ENCODE data around the gene CPNE9. TPM values are rescaled to one million over a fixed set of nuclear protein-coding genes. Genes with fewer than 3 reads are reported as not detected.

The CPNE9 gene, protein sequence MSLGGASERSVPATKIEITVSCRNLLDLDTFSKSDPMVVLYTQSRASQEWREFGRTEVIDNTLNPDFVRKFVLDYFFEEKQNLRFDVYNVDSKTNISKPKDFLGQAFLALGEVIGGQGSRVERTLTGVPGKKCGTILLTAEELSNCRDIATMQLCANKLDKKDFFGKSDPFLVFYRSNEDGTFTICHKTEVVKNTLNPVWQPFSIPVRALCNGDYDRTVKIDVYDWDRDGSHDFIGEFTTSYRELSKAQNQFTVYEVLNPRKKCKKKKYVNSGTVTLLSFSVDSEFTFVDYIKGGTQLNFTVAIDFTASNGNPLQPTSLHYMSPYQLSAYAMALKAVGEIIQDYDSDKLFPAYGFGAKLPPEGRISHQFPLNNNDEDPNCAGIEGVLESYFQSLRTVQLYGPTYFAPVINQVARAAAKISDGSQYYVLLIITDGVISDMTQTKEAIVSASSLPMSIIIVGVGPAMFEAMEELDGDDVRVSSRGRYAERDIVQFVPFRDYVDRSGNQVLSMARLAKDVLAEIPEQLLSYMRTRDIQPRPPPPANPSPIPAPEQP
- 0.09 to 0.24 TPM (median 0.14 TPM) in 5 replicates for total RNA-seq (2022; extraction: Qiagen RNA extraction)

DNA sequence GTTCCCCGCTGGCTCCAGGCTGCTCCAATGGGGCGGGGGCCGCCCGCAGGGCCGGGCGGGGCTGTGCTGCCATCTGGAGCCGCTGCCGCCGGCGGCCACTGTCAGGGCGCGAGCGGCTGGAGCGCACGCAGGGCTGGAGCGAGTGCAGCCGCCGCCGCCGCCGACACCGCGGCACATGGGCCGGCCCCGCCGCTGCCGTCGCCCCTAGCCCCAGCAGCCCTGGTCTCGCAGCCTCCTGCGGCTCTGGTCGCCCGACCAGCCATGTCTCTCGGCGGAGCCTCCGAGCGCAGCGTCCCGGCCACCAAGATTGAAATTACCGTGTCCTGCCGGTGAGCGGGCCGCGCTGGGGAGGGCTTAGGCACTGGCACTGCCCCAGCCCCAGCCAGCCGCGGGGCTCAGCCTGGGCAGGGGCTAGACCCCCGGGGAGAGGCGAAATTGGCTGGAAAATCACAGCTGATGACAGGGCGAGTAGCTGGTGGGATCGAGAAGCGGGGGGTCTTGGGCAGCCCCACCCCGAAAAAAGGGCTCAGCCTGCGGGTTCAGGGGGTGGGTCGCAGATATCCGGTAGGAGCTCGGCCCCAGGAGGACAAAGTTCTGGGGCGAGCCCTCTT lies at the start of gene CPNE9:
CPNE9 (plus strand) TSS at position 98 of the 611 bp plus-strand sequence; CDS start at position 262, 164 bp downstream.

DNA sequence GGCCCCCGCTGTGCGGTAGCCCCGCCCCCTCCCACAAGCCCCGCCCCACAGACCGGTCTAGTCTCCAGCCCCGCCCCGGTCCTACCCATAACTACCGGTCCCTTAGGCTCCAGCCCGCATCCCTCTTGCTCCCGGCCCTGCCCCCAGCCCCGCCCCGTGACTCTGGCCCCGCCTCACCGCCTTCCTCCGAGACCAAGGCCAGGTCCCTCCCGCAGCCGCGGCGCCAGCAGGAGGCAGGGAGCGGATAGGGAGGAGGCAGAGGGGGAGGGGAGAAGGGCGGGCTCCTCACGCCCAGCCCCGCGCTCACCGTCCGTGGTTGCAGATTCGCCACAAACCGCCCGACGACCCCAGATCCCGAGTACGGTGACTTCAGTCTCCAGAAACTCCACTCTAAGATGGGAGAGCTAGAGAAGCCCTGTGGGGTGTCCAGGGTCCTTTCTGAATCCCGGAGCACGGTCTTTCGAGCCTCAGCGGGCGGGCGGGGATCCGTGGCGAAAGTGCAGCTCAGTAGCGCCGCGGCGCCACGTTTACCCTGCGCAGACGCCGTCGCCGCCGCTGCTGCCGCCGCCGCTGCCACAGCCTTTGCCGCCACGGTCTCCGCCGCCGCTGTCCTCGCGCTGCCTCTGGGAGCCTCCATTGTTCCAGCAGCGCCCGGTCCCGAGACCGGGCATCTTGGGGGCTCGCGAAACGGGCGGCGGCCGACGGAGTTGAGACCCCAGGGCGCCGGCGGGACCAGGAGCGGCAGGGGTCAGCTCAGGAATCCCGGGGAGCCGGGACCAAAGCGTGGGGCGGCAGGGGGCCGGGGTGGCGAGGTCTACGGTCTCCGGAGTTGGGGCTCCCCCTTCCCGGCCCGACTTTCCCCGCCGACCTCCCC lies 27.8 kb downstream of the CPNE9 start, which contains the start of gene BRPF1:
BRPF1 (plus strand) TSS at position 530 of the 874 bp plus-strand sequence. CDS start 2,406 bp downstream, outside the sequence.

DNA sequence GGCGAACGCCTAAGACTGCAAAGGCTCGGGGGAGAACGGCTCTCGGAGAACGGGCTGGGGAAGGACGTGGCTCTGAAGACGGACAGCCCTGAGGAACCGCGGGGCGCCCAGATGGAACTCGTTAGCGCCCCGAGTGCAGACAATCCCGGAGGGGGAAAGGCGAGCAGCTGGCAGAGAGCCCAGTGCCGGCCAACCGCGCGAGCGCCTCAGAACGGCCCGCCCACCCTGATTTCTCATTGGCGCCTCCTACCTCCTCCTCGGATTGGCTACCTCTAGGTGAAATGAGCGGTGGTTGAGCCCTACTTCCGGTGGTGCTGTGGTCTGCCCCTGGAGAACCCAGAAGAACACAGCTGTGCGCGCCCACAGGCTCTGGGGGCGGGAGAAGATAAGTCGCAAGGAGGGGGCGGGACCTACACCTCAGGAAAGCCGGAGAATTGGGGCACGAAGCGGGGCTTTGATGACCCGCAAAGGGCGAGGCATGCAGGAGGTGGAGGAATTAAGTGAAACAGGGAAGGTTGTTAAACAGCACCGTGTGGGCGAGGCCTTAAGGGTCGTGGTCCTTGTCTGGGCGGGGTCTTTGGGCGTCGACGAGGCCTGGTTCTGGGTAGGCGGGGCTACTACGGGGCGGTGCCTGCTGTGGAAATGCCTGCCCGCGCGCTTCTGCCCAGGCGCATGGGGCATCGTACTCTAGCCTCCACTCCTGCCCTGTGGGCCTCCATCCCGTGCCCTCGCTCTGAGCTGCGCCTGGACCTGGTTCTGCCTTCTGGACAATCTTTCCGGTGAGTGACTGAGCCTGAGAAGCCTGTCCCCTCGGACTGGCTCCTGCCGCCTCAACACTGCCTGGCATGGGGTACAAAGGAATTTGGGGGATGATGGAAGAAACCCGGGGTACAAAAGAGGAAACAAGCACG lies 46.3 kb downstream of the CPNE9 start, which contains the start of gene OGG1:
OGG1 (plus strand) TSS at position 308 of the 911 bp plus-strand sequence; CDS start at position 643, 335 bp downstream.

DNA sequence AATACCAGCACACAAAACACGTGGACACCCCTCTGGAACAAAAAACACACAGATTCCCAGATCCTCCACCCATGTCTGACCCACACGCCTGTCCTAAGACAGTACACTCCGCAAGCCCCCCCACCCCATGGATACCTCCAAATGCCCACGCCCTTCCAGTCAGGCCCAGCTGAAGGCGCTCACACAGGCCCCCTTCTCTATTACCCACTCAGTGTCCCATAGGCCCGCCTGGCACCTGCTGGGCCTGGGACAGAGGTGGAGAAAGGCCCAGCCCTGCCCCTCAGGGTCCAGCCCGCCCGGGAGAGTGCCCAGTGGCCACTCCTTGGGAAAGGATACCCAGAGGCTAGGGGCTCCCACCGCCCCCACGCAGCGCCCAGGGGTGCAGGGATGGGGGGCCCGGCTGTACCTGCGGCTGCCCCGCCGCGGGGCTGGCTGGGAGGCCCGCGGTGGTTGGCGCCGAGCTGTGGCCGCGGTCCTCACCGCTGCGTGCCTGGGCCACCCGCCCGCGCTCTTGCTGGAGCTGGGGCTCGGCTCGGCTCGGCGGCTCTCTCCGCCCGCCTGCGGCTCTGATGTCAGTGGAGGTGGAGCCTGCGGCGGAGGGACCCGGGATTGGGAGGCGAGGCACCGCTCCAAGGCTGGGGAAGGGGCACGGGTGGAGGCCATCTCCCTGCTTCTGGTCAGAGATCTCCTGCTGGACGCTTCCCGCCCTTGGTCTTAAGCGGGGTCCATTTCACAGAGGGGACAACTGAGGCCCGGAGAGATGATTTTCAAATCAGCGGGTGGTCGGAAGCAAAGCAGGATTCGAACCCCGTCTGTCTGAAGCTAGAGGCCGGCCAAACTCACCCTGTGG lies 66.0 kb downstream of the CPNE9 start, which contains the start of gene CAMK1:
CAMK1 (minus strand) TSS at position 522 of the 850 bp plus-strand sequence. CDS start 2,198 bp downstream, outside the sequence.

Other genes starting within 250 kb of the CPNE9 start
- 0.06 to 0.18 TPM (median 0.12 TPM) in 5 replicates for gene LHFPL4, start 150.0 kb upstream of the CPNE9 start, total RNA-seq (2022; extraction: Qiagen RNA extraction)
- gene MTMR14, start 54.3 kb upstream of the CPNE9 start, total RNA-seq (2022; extraction: Qiagen RNA extraction): 27.7 to 30.5 TPM (median 29.9 TPM) in 5 replicates
- 15.5 to 20.8 TPM (median 18.6 TPM) in 5 replicates for gene BRPF1, start 27.9 kb downstream of the CPNE9 start, total RNA-seq (2022; extraction: Qiagen RNA extraction)
- gene OGG1, start 46.1 kb downstream of the CPNE9 start, total RNA-seq (2022; extraction: Qiagen RNA extraction): 15.7 to 20.8 TPM (median 18.4 TPM) in 5 replicates
- 13.5 to 17.3 TPM (median 16.4 TPM) in 5 replicates for gene CAMK1, start 66.1 kb downstream of the CPNE9 start, total RNA-seq (2022; extraction: Qiagen RNA extraction)
- 51.7 to 59.4 TPM (median 58.8 TPM) in 5 replicates for gene TADA3, start 88.6 kb downstream of the CPNE9 start, total RNA-seq (2022; extraction: Qiagen RNA extraction)
- 141 to 238 TPM (median 145 TPM) in 5 replicates for gene ARPC4, start 89.2 kb downstream of the CPNE9 start, total RNA-seq (2022; extraction: Qiagen RNA extraction)
- gene TTLL3, start 106.4 kb downstream of the CPNE9 start, total RNA-seq (2022; extraction: Qiagen RNA extraction): 6.0 to 8.7 TPM (median 8.3 TPM) in 5 replicates
- gene RPUSD3, start 140.2 kb downstream of the CPNE9 start, total RNA-seq (2022; extraction: Qiagen RNA extraction): 38.9 to 54.0 TPM (median 49.6 TPM) in 5 replicates
- gene CIDEC, start 176.4 kb downstream of the CPNE9 start, total RNA-seq (2022; extraction: Qiagen RNA extraction): 7.1 to 13.3 TPM (median 10.2 TPM) in 5 replicates
- 58.8 to 79.6 TPM (median 72.0 TPM) in 5 replicates for gene JAGN1, start 186.8 kb downstream of the CPNE9 start, total RNA-seq (2022; extraction: Qiagen RNA extraction)
- 1.1 to 1.3 TPM (median 1.1 TPM) in 5 replicates for gene IL17RE, start 199.0 kb downstream of the CPNE9 start, total RNA-seq (2022; extraction: Qiagen RNA extraction)
- gene IL17RC, start 213.3 kb downstream of the CPNE9 start, total RNA-seq (2022; extraction: Qiagen RNA extraction): 15.9 to 18.8 TPM (median 17.4 TPM) in 5 replicates
- 8.8 to 12.9 TPM (median 12.2 TPM) in 5 replicates for gene CRELD1, start 230.0 kb downstream of the CPNE9 start, total RNA-seq (2022; extraction: Qiagen RNA extraction)
- 0.87 to 2.0 TPM (median 1.7 TPM) in 5 replicates for gene PRRT3, start 248.6 kb downstream of the CPNE9 start, total RNA-seq (2022; extraction: Qiagen RNA extraction)